ENCODE data around the gene KRTAP12-1.

Gene KRTAP12-1

GRCh38 chr21:44654576-44655175, 27.3 kb downstream of the KRTAP12-1 start, which contains the start of gene KRTAP12-4:
TSS of gene KRTAP12-4 (minus strand) at chr21:44654659. CDS start at chr21:44654614, 45 bp downstream.
- H3K27me3 ChIP-seq (ENCODE audit: control insufficient read depth in 2 of 2, insufficient read depth in 2 of 2, low read length in 2 of 2), result no peaks in the 10 kb centered on the region
- H3K9ac ChIP-seq (ENCODE audit: low read depth in 1 of 2, low read length in 2 of 2), result no peak within 1 kb of the TSS
- no peaks in the 10 kb centered on the region for H3K9me3 ChIP-seq (ENCODE audit: control insufficient read depth in 2 of 2, low read length in 2 of 2)
- H3K36me3 ChIP-seq (ENCODE audit: control insufficient read depth in 2 of 2, insufficient read depth in 2 of 2, low read length in 2 of 2), result no peaks in the 10 kb centered on the region
- no peak within 1 kb of the TSS for H3K4me3 ChIP-seq (ENCODE audit: low read length in 2 of 2)
- H3K4me1 ChIP-seq (ENCODE audit: control insufficient read depth in 2 of 2, insufficient read depth in 2 of 2, low read length in 2 of 2), result no peaks in the 10 kb centered on the region
- H3K27ac ChIP-seq (ENCODE audit: low read depth in 2 of 2, low read length in 2 of 2), result no peak within 1 kb of the TSS

- no peak overlapping the region for H3K27ac ChIP-seq (ENCODE audit: low read depth in 2 of 2, low read length in 2 of 2)
- H3K4me1 ChIP-seq (ENCODE audit: control insufficient read depth in 2 of 2, insufficient read depth in 2 of 2, low read length in 2 of 2), result no peaks in the 10 kb centered on the region
- no peak overlapping the region for H3K4me3 ChIP-seq (ENCODE audit: low read length in 2 of 2)
- H3K9ac ChIP-seq (ENCODE audit: low read depth in 1 of 2, low read length in 2 of 2), result no peak overlapping the region
- H3K9me3 ChIP-seq (ENCODE audit: control insufficient read depth in 2 of 2, low read length in 2 of 2), result no peaks in the 10 kb centered on the region
- H3K27me3 ChIP-seq (ENCODE audit: control insufficient read depth in 2 of 2, insufficient read depth in 2 of 2, low read length in 2 of 2), result no peaks in the 10 kb centered on the region
- H3K36me3 ChIP-seq (ENCODE audit: control insufficient read depth in 2 of 2, insufficient read depth in 2 of 2, low read length in 2 of 2), result no peaks in the 10 kb centered on the region
Measured at GRCh38 chr21:44653656-44654575, 28.0 kb downstream of the KRTAP12-1 start.

- H3K27me3 ChIP-seq (ENCODE audit: control insufficient read depth in 2 of 2, insufficient read depth in 2 of 2, low read length in 2 of 2), result no peaks in the 10 kb centered on the region
- H3K9ac ChIP-seq (ENCODE audit: low read depth in 1 of 2, low read length in 2 of 2), result no peak overlapping the region
- H3K9me3 ChIP-seq (ENCODE audit: control insufficient read depth in 2 of 2, low read length in 2 of 2), result no peaks in the 10 kb centered on the region
- H3K4me3 ChIP-seq (ENCODE audit: low read length in 2 of 2), result no peak overlapping the region
- no peaks in the 10 kb centered on the region for H3K36me3 ChIP-seq (ENCODE audit: control insufficient read depth in 2 of 2, insufficient read depth in 2 of 2, low read length in 2 of 2)
- H3K4me1 ChIP-seq (ENCODE audit: control insufficient read depth in 2 of 2, insufficient read depth in 2 of 2, low read length in 2 of 2), result no peaks in the 10 kb centered on the region
- no peak overlapping the region for H3K27ac ChIP-seq (ENCODE audit: low read depth in 2 of 2, low read length in 2 of 2)
Measured at GRCh38 chr21:44653123-44653522, 28.8 kb downstream of the KRTAP12-1 start.

- Histone ChIP-seq H3K9ac (ENCODE audit: low read depth in 1 of 2, low read length in 2 of 2) (no peak overlapping the region), H3K27me3 (ENCODE audit: control insufficient read depth in 2 of 2, insufficient read depth in 2 of 2, low read length in 2 of 2) (no peaks in the 10 kb centered on the region), H3K36me3 (ENCODE audit: control insufficient read depth in 2 of 2, insufficient read depth in 2 of 2, low read length in 2 of 2) (no peaks in the 10 kb centered on the region), H3K9me3 (ENCODE audit: control insufficient read depth in 2 of 2, low read length in 2 of 2) (no peaks in the 10 kb centered on the region), H3K4me1 (ENCODE audit: control insufficient read depth in 2 of 2, insufficient read depth in 2 of 2, low read length in 2 of 2) (no peaks in the 10 kb centered on the region), H3K4me3 (ENCODE audit: low read length in 2 of 2) (no peak overlapping the region), H3K27ac (ENCODE audit: low read depth in 2 of 2, low read length in 2 of 2) (no peak overlapping the region)
Measured at GRCh38 chr21:44650973-44651675, 30.8 kb downstream of the KRTAP12-1 start.

GRCh38 chr21:44650265-44650972, 31.5 kb downstream of the KRTAP12-1 start:
- no peaks in the 10 kb centered on the region for H3K9me3 ChIP-seq (ENCODE audit: control insufficient read depth in 2 of 2, low read length in 2 of 2)
- no peak overlapping the region for H3K27ac ChIP-seq (ENCODE audit: low read depth in 2 of 2, low read length in 2 of 2)
- no peak overlapping the region for H3K9ac ChIP-seq (ENCODE audit: low read depth in 1 of 2, low read length in 2 of 2)
- H3K36me3 ChIP-seq (ENCODE audit: control insufficient read depth in 2 of 2, insufficient read depth in 2 of 2, low read length in 2 of 2), result no peaks in the 10 kb centered on the region
- H3K4me3 ChIP-seq (ENCODE audit: low read length in 2 of 2), result no peak overlapping the region
- H3K4me1 ChIP-seq (ENCODE audit: control insufficient read depth in 2 of 2, insufficient read depth in 2 of 2, low read length in 2 of 2), result no peaks in the 10 kb centered on the region
- H3K27me3 ChIP-seq (ENCODE audit: control insufficient read depth in 2 of 2, insufficient read depth in 2 of 2, low read length in 2 of 2), result no peaks in the 10 kb centered on the region

GRCh38 chr21:44649521-44650100, 32.4 kb downstream of the KRTAP12-1 start:
- no peak overlapping the region for H3K27ac ChIP-seq (ENCODE audit: low read depth in 2 of 2, low read length in 2 of 2)
- H3K36me3 ChIP-seq (ENCODE audit: control insufficient read depth in 2 of 2, insufficient read depth in 2 of 2, low read length in 2 of 2), result no peaks in the 10 kb centered on the region
- H3K27me3 ChIP-seq (ENCODE audit: control insufficient read depth in 2 of 2, insufficient read depth in 2 of 2, low read length in 2 of 2), result no peaks in the 10 kb centered on the region
- H3K4me3 ChIP-seq (ENCODE audit: low read length in 2 of 2), result no peak overlapping the region
- H3K4me1 ChIP-seq (ENCODE audit: control insufficient read depth in 2 of 2, insufficient read depth in 2 of 2, low read length in 2 of 2), result no peaks in the 10 kb centered on the region
- no peak overlapping the region for H3K9ac ChIP-seq (ENCODE audit: low read depth in 1 of 2, low read length in 2 of 2)
- H3K9me3 ChIP-seq (ENCODE audit: control insufficient read depth in 2 of 2, low read length in 2 of 2), result peaks cover 0 to 5% of the 10 kb centered on the region in 2 donors

GRCh38 chr21:44648557-44649311, 33.2 kb downstream of the KRTAP12-1 start:
- H3K9ac ChIP-seq (ENCODE audit: low read depth in 1 of 2, low read length in 2 of 2), result no peak overlapping the region
- H3K36me3 ChIP-seq (ENCODE audit: control insufficient read depth in 2 of 2, insufficient read depth in 2 of 2, low read length in 2 of 2), result no peaks in the 10 kb centered on the region
- H3K27ac ChIP-seq (ENCODE audit: low read depth in 2 of 2, low read length in 2 of 2), result no peak overlapping the region
- H3K4me1 ChIP-seq (ENCODE audit: control insufficient read depth in 2 of 2, insufficient read depth in 2 of 2, low read length in 2 of 2), result no peaks in the 10 kb centered on the region
- peaks cover 0 to 5% of the 10 kb centered on the region in 2 donors for H3K9me3 ChIP-seq (ENCODE audit: control insufficient read depth in 2 of 2, low read length in 2 of 2)
- no peaks in the 10 kb centered on the region for H3K27me3 ChIP-seq (ENCODE audit: control insufficient read depth in 2 of 2, insufficient read depth in 2 of 2, low read length in 2 of 2)
- H3K4me3 ChIP-seq (ENCODE audit: low read length in 2 of 2), result no peak overlapping the region

GRCh38 chr21:44647222-44647552, 34.8 kb downstream of the KRTAP12-1 start:
- Histone ChIP-seq H3K4me1 (ENCODE audit: control insufficient read depth in 2 of 2, insufficient read depth in 2 of 2, low read length in 2 of 2) (no peaks in the 10 kb centered on the region), H3K9me3 (ENCODE audit: control insufficient read depth in 2 of 2, low read length in 2 of 2) (peaks cover 0 to 5% of the 10 kb centered on the region in 2 donors), H3K27ac (ENCODE audit: low read depth in 2 of 2, low read length in 2 of 2) (no peak overlapping the region), H3K27me3 (ENCODE audit: control insufficient read depth in 2 of 2, insufficient read depth in 2 of 2, low read length in 2 of 2) (no peaks in the 10 kb centered on the region), H3K9ac (ENCODE audit: low read depth in 1 of 2, low read length in 2 of 2) (no peak overlapping the region), H3K4me3 (ENCODE audit: low read length in 2 of 2) (no peak overlapping the region), H3K36me3 (ENCODE audit: control insufficient read depth in 2 of 2, insufficient read depth in 2 of 2, low read length in 2 of 2) (no peaks in the 10 kb centered on the region)

Data from mucosa of rectum (tissue), 2 donors.